HAP-1 (cell line): ENCODE data around the gene REG3G.

Source experiments
- DNase-seq, 2 experiments: peaks; one replicate each; pipeline ENCODE4 v3.0.0-alpha.2; 2016 to 2020; ENCODE audit warnings: low spot score in 2 of 2
- H3K27me3 ChIP-seq: fragments of 250-450 bp; sonication (Bioruptor Pico); 2 replicates; pipeline ENCODE4 v1.5.1; 2020; ENCODE audit warnings: low read depth, mild to moderate bottlenecking, moderate library complexity
- H3K36me3 ChIP-seq: fragments of 250-450 bp; sonication (Bioruptor Pico); replicated peaks from 2 replicates; pipeline ENCODE4 v1.5.1; 2020; ENCODE audit warnings: mild to moderate bottlenecking
- H3K4me1 ChIP-seq: fragments of 250-450 bp; sonication (Bioruptor Pico); 2 replicates; pipeline ENCODE4 v1.5.1; 2020; ENCODE audit warnings: mild to moderate bottlenecking
- H3K4me3 ChIP-seq: fragments of 250-450 bp; sonication (Bioruptor Pico); 2 replicates; pipeline ENCODE4 v1.5.1; 2020; ENCODE audit warnings: mild to moderate bottlenecking, moderate library complexity
- H3K9me3 ChIP-seq: fragments of 250-450 bp; sonication (Bioruptor Pico); 2 replicates; pipeline ENCODE4 v1.5.1; 2020; ENCODE audit warnings: mild to moderate bottlenecking, moderate library complexity
- in situ Hi-C: fragments of 300-500 bp; cut with MboI; formaldehyde crosslinking; loops from 3 replicates; pipeline ENCODE4 v1.14.3; 2020; ENCODE audit warnings: low sequenced_read_pairs, inconsistent platforms, mixed read lengths

The REG3G gene

GRCh38 chr2:79065201-79065600 is 39.7 kb downstream of the REG3G start:
- Histone ChIP-seq H3K4me1 (no peaks in the 10 kb centered on the region), H3K27me3 (no peaks in the 10 kb centered on the region), H3K4me3 (no peak overlapping the region), H3K9me3 (no peaks in the 10 kb centered on the region), H3K36me3 (no peaks in the 10 kb centered on the region)
- in situ Hi-C loops, result no loop called here
- no peak for DNase-seq

- in situ Hi-C loops, result no loop called here
- no peaks in the 10 kb centered on the region for H3K36me3 ChIP-seq
- no peaks in the 10 kb centered on the region for H3K27me3 ChIP-seq
- no peaks in the 10 kb centered on the region for H3K9me3 ChIP-seq
- H3K4me3 ChIP-seq, result no peak overlapping the region
- H3K4me1 ChIP-seq, result no peaks in the 10 kb centered on the region
- no peak for DNase-seq
These were observed 45.6 kb downstream of the REG3G start for GRCh38 chr2:79071078-79071477.
